Measurements from ENCODE around the gene AUP1.

Gene AUP1

DNA sequence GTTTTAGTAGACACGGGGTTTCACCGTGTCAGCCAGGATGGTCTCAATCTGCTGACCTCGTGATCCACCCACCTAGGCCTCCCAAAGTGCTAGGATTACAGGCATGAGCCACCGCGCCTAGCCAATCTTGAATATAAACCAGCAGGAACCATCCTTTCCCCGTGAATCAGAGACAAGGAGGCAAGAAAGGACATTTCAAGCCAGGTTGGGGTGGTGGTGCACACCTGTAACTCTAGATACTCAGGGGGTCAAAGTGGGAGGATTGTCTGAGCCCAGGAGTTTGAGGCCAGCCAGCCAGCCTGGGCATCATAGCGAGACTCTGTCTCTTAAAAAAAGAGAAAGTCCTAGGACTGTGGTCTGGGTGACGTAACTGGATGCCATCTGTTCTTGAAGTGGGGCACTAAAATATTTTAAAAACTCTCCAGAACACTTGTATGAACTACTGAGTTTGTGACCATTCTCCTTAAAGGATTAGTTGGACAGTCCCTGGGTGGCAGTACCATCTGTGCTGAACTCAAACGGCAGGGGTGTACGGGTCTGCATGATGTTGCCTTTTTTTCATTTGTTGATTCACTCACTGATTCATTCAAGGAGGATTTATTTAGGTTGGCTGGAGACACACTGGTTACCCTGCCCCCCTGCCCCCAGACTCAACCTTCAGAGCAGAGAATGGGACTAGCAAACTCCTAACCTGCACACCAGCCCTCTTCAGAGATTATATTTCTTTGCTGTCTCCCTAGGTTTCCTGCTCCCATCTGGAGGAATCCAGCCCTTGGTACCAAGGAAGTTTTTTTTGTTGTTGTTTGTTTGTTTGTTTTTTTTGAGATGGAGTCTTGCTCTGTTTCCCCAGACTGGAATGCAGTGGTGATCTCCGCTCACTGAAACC is 18.2 kb downstream of the AUP1 start:
- peaks cover 25% of the 10 kb centered on the region for H3K36me3 Mint-ChIP-seq (ENCODE audit: insufficient read depth)
- DNase-seq (ENCODE audit: low spot score in 2 of 2) (no peak), ATAC-seq (replicated peaks; ENCODE audit: extremely low read depth, poor library complexity, severe bottlenecking) (no peak)
- H3K27ac Mint-ChIP-seq (ENCODE audit: low read depth), result no peak overlapping the region
- peaks cover 48% of the 10 kb centered on the region for H3K27me3 Mint-ChIP-seq
- H3K4me1 Mint-ChIP-seq, result peaks cover 32% of the 10 kb centered on the region
- H3K4me3 Mint-ChIP-seq, result no peak overlapping the region
- H3K9me3 Mint-ChIP-seq, result no peaks in the 10 kb centered on the region

DNA sequence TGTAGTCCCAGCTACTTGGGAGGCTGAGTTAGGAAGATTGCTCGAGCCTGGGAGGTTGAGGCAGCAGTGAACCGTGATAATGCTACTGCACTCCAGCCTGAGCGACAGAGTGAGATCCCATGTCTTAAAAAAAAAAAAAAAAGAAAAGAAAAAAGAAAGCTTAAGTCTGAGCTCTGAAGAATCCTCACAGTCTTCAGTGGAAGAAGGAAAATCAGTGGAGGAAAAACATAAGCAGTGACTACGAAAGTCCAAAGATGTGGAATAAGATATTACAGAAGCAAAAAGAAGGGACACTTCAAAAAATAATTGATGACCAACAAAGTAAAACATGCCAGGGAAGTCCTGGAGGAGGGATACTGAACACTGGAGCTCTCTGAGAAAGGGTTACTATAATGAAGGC is 19.2 kb downstream of the AUP1 start:
- Mint-ChIP-seq H3K4me1 (peaks cover 30% of the 10 kb centered on the region), H3K27ac (ENCODE audit: low read depth) (no peak overlapping the region), H3K4me3 (no peak overlapping the region), H3K36me3 (ENCODE audit: insufficient read depth) (peaks cover 24% of the 10 kb centered on the region), H3K9me3 (no peaks in the 10 kb centered on the region), H3K27me3 (peaks cover 40% of the 10 kb centered on the region)
- ATAC-seq (replicated peaks; ENCODE audit: extremely low read depth, poor library complexity, severe bottlenecking) (no peak), DNase-seq (ENCODE audit: low spot score in 2 of 2) (no peak)

DNA sequence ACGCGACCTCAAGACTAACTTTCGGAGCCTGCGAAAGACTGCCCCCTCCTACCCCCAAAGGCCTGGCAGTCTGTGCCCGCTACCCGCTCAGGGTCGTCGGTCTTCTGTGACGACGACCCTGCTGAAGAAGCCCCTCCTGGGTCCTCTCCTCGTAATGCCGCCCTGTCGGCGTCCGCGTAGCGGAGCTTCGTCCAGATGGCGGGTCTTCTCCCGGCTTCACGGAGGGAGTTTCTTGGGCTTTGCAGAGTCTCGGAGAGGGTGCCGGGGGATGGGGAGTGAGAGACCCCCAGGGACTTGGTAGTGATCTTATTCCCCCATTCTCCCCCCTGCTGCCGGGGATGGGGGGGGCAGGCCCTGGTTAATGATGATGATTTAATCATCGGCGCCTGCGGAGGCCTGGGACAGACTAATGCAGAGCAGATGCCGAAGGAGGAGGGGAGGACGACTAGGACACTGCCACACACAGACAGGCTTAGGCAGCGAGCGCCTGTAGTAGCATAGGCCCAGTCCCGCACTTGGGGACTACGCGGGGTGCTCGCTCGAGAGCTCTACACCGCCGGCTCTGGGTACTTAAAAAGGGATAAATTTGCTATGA is 21.5 kb downstream of the AUP1 start:
- peaks cover 40% of the 10 kb centered on the region for H3K27me3 Mint-ChIP-seq
- peak overlapping the region; percentile 99 for H3K27ac Mint-ChIP-seq (ENCODE audit: low read depth)
- ATAC-seq (replicated peaks; ENCODE audit: extremely low read depth, poor library complexity, severe bottlenecking), result peak; percentile 7
- peaks cover 24% of the 10 kb centered on the region for H3K36me3 Mint-ChIP-seq (ENCODE audit: insufficient read depth)
- DNase-seq (ENCODE audit: low spot score in 2 of 2), result no peak
- H3K4me1 Mint-ChIP-seq, result peaks cover 45% of the 10 kb centered on the region
- peak overlapping the region; percentile 91 for H3K4me3 Mint-ChIP-seq
- no peaks in the 10 kb centered on the region for H3K9me3 Mint-ChIP-seq

DNA sequence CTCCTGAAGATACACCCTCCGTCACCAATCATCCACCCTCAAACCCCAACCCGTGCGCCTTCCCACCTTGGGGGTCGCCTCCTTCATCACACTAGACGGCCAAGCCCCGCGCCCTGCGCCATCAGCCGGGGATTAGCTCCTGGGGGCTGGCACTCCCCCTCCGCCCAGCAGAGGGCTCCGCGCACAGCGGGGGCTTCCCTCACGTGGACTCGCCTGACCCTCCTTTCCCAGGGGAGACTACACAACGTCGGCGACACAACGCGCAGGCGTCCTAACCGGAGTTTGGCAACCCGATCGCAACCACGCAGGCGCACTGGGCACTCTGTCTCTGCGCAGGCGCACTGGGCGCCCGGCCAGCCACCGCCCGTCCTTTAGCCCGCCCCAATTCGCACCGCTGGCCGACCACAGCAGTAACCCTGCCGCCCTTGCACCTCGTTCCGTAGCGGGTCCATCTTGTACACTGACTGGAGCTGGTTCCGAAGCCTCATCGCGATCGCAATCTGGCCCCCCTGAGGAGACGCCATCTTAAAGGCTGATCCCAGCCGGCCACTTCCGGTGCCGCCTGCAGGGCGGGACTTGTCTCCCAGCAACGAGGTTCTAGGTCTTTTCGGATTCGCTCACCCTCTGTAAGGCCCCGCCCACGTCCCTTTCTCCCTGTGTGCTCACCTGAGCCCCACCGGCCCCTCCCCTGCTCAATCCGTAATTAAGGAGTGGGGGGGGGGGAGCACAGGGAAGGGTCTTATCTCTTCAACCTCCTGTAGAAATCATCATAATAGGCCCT is 22.2 kb downstream of the AUP1 start, which contains the start of gene PCGF1:
Gene PCGF1 (minus strand): TSS at position 551 of the 781 bp plus-strand sequence. CDS start 27 bp downstream, at position 524.
- peak within 1 kb of the TSS; percentile 91 for H3K4me3 Mint-ChIP-seq
- peaks cover 24% of the 10 kb centered on the region for H3K36me3 Mint-ChIP-seq (ENCODE audit: insufficient read depth)
- ATAC-seq (replicated peaks; ENCODE audit: extremely low read depth, poor library complexity, severe bottlenecking) (peak; percentile 94), DNase-seq (ENCODE audit: low spot score in 2 of 2) (peak; percentile 97 to 100)
- H3K4me1 Mint-ChIP-seq, result peaks cover 51% of the 10 kb centered on the region
- H3K27ac Mint-ChIP-seq (ENCODE audit: low read depth), result peak within 1 kb of the TSS; percentile 99
- no peaks in the 10 kb centered on the region for H3K9me3 Mint-ChIP-seq
- peaks cover 34% of the 10 kb centered on the region for H3K27me3 Mint-ChIP-seq

DNA sequence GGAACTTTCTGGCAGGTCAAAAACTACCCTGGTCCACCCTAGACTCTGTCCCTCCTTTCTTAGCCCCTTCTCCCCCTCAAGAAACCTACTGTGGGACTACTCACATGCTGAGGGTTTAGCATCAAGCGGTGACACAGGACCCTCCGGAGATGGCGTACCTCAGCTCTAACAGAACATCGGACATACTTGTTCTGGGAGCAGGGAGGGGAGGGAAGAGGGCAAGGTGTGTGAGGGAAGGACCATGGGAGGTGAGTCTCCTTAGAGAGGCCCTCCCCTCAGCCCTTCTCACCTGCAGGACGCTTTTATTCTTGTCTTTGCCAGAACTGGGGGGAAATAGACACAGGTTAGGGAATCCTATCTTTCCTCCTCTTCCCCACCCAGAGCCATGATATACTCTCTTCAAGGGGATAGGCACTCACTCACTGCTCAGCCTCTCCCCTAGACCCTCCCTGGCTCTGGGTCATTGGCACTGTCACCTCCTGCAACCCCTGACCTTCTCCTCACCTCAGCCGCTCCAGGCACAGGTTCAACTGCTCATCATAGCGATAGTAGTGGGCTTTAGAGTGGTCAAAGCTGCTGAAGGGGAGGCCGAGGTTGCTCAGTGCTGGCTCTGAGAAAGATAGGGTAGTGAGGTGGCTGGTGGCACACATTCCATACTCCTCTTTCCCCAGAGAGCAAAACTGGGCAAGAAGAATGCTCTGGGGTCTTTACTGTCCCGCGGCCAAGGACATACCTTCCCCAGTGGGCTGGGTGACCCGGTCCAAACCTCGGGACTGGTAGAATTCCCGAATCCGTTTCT is 23.9 kb downstream of the AUP1 start:
- no peak overlapping the region for H3K4me3 Mint-ChIP-seq
- no peaks in the 10 kb centered on the region for H3K9me3 Mint-ChIP-seq
- ATAC-seq (replicated peaks; ENCODE audit: extremely low read depth, poor library complexity, severe bottlenecking) (no peak), DNase-seq (ENCODE audit: low spot score in 2 of 2) (no peak)
- H3K36me3 Mint-ChIP-seq (ENCODE audit: insufficient read depth), result peaks cover 26% of the 10 kb centered on the region
- H3K27me3 Mint-ChIP-seq, result peaks cover 31% of the 10 kb centered on the region
- peaks cover 61% of the 10 kb centered on the region for H3K4me1 Mint-ChIP-seq
- H3K27ac Mint-ChIP-seq (ENCODE audit: low read depth), result no peak overlapping the region

DNA sequence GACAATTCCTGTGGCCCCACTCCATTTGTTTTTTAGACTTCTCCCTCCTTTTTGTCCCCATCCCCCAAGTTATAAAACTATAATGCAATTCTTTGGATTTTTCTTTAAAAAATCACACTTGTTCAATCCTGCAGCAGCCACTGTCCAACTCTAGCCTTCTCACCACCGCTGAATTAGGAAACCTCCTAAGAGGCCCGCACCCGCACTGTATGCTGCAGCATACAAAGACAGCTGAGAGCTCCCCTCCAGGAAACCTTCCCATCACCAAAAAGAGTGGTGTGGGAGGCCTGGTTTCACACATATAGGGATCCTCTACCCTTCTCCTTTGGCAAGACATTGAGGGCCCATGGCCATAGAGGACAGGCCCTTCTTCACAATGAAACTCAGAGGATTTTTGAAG is 24.9 kb downstream of the AUP1 start:
- Mint-ChIP-seq H3K4me3 (peak overlapping the region; percentile 44), H3K4me1 (peaks cover 61% of the 10 kb centered on the region), H3K27me3 (peaks cover 25% of the 10 kb centered on the region), H3K36me3 (ENCODE audit: insufficient read depth) (peaks cover 26% of the 10 kb centered on the region), H3K9me3 (no peaks in the 10 kb centered on the region), H3K27ac (ENCODE audit: low read depth) (peak overlapping the region; percentile 16)
- DNase-seq (ENCODE audit: low spot score in 2 of 2) (no peak), ATAC-seq (replicated peaks; ENCODE audit: extremely low read depth, poor library complexity, severe bottlenecking) (no peak)

DNA sequence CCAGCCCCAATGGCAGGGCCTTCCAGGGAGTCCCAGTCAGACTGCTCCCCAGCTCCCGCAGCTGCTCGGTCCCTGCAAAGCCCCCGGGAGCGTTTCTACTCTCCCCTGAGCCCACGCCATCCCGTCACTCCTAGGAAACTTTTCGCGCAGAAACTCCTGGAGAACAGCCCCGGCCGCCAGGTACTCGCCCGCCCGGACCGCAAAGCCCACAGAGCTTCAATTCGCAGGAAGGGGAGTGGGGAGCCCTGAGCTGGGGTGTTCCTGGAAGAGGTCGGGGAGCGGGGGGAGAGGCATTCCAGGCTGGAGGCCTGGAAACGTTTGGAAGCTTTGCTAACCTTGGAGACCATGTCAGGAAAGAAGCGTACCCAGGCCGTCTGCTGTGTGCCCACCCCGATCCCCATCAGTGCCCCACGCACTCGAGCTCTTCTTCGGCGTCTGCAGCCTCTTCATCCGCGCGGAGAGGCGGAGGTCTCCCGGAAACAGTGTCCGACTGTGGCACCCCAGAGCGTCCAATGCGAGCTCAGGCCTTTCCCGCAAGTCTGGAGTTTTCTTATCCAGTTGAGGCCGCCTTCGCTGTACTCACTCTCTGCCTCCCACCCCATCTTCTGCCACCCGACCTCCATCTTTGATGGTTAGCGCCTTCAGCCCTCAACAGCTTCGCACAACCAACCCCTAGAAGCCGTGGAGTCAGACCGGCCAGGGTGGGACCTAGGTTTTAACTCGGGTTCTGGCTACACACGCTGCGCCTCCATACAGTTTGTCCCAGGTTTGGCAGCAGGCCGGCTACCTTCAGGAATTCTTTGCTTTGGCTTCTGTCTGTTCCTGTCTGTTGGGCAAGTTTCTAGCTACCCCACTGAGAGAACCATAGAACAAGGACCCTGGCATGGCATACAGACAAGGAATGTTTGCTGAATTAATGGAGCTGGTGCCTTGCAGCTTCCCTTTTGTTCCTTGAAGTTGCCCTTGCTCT is 25.7 kb downstream of the AUP1 start:
- Mint-ChIP-seq H3K4me1 (peaks cover 66% of the 10 kb centered on the region), H3K9me3 (no peaks in the 10 kb centered on the region), H3K27ac (ENCODE audit: low read depth) (peak overlapping the region; percentile 16)

DNA sequence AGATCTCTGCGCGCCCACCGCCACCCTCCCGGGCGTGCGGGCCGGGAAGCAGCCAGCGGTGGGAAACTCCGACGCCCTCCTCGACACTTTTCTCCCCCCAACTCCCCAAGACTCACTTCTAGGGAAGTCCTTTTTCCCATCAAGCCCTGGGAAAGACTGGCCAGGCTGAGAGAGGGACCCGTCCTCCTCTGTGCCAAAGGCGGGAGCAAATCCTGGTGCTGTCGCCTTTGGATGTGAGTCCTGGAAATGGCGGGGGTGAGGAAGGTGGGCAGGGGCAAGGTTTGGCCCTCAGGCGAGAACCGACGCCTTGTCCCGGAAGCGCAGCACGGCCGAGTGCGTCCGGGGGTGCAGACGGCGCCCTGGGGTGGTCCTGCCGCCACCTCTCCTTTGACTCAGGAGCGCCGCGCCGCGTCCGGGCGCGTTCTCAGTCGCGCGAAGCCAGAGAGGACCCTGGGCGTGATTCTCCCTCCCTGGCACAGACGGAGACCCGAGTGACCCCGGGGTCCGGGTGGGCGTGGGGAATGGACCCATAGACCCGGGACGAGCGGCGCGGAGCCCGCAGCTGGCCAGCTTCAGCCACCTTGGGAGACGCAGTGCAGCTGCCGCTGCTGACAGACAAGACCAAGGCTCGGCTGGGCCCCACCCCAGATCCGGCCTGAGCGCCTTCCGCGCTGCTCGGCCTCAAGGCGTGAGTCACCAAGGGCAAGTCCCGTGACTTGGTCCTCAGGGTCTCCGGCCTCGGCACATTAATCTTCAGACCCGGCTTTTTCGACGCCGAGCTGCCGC is 26.6 kb downstream of the AUP1 start:
- peaks cover 39% of the 10 kb centered on the region for H3K27me3 Mint-ChIP-seq
- peaks cover 66% of the 10 kb centered on the region for H3K4me1 Mint-ChIP-seq
- no peaks in the 10 kb centered on the region for H3K9me3 Mint-ChIP-seq
- ATAC-seq (replicated peaks; ENCODE audit: extremely low read depth, poor library complexity, severe bottlenecking), result no peak
- no peak overlapping the region for H3K27ac Mint-ChIP-seq (ENCODE audit: low read depth)
- H3K36me3 Mint-ChIP-seq (ENCODE audit: insufficient read depth), result peaks cover 26% of the 10 kb centered on the region
- peak in 1 of 2 donors; percentile 35 for DNase-seq (ENCODE audit: low spot score in 2 of 2)
- H3K4me3 Mint-ChIP-seq, result peak overlapping the region; percentile 44

More for the DNA sequence above, 25.7 kb downstream of the AUP1 start:
- no peak for DNase-seq (ENCODE audit: low spot score in 2 of 2)
- H3K4me3 Mint-ChIP-seq, result peak overlapping the region; percentile 44
- H3K27me3 Mint-ChIP-seq, result peaks cover 31% of the 10 kb centered on the region
- H3K36me3 Mint-ChIP-seq (ENCODE audit: insufficient read depth), result peaks cover 26% of the 10 kb centered on the region
- no peak for ATAC-seq (replicated peaks; ENCODE audit: extremely low read depth, poor library complexity, severe bottlenecking)

DNA sequence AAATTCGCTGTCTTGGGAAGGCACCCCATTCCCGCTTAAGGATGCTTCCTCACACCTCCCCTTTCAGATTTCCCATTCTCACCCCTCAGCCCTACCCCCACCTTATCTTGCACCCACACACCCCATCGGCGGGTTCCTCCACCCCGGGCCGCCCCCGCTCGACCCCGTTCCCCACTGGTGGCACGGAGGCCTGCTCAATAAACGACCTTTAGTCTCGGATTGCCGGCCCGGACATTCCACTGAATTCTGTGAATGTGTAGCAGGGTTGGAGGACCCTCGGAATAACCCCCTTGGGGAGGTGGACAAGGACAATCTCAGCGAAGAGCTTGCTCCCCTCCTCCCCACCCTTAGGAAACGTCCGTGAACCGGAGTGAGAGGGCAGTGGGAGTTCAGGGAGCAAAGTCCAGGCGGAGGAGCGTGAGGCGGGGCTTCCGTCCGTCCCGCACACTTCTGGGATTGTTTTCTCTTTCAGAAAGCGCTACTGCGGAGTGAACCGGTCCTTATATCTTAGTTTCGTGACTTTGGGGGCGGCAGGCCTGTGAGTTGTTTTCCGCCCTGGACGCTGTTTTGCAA is 27.3 kb downstream of the AUP1 start:
- peaks cover 62% of the 10 kb centered on the region for H3K4me1 Mint-ChIP-seq
- H3K27ac Mint-ChIP-seq (ENCODE audit: low read depth), result no peak overlapping the region
- peaks cover 40% of the 10 kb centered on the region for H3K27me3 Mint-ChIP-seq
- H3K9me3 Mint-ChIP-seq, result no peaks in the 10 kb centered on the region
- ATAC-seq (replicated peaks; ENCODE audit: extremely low read depth, poor library complexity, severe bottlenecking), result no peak
- no peak for DNase-seq (ENCODE audit: low spot score in 2 of 2)
- peaks cover 22% of the 10 kb centered on the region for H3K36me3 Mint-ChIP-seq (ENCODE audit: insufficient read depth)
- H3K4me3 Mint-ChIP-seq, result peak overlapping the region; percentile 44

DNA sequence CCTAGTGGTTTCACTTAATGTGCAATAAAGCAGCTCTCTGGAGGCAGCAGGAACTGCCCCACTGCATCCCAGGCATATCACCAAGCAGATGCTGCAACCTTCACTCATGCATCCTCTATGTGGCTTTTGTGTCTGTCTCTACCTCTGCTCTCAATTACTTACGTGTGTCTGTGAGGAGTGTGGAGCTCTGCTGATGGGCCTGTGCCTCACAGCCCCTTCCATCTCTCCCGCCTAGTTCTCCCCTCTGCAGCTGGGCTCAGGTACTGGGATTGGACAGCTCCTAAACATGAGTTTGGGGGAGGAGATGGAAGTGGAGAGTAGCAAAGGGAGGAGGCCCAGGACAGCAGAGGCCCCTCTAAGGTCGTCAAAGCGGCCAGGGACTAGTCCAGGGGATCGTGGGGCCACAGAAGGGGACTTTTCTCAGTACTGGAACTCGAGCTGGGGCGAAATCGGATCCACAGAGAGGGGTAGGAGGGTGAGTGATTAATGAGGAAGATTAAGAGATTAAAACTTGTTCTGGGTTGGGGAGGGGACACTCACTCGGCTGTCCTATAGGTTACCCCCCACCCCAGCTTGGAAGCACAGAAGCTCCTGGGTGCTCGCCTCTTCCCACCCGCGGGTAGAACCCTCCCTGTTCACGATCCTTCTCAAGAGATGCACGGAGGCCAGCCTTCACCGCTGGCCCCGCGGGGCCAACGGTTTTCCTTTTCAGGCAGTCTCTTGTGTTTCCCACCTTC is 28.0 kb downstream of the AUP1 start:
- DNase-seq (ENCODE audit: low spot score in 2 of 2) (no peak), ATAC-seq (replicated peaks; ENCODE audit: extremely low read depth, poor library complexity, severe bottlenecking) (no peak)
- no peaks in the 10 kb centered on the region for H3K9me3 Mint-ChIP-seq
- no peak overlapping the region for H3K27ac Mint-ChIP-seq (ENCODE audit: low read depth)
- H3K36me3 Mint-ChIP-seq (ENCODE audit: insufficient read depth), result peaks cover 15% of the 10 kb centered on the region
- H3K27me3 Mint-ChIP-seq, result peaks cover 40% of the 10 kb centered on the region
- H3K4me1 Mint-ChIP-seq, result peaks cover 55% of the 10 kb centered on the region
- H3K4me3 Mint-ChIP-seq, result peak overlapping the region; percentile 44

All from central memory CD8-positive, alpha-beta T cell (primary cell).